Measurements from ENCODE around the gene FKBP5.
"Not testable (repeated sequence)": the region's sequence is repeated elsewhere in the genome, so short reads cannot be mapped to it uniquely, and the experiment has no call there.

FKBP5 gene

DNA sequence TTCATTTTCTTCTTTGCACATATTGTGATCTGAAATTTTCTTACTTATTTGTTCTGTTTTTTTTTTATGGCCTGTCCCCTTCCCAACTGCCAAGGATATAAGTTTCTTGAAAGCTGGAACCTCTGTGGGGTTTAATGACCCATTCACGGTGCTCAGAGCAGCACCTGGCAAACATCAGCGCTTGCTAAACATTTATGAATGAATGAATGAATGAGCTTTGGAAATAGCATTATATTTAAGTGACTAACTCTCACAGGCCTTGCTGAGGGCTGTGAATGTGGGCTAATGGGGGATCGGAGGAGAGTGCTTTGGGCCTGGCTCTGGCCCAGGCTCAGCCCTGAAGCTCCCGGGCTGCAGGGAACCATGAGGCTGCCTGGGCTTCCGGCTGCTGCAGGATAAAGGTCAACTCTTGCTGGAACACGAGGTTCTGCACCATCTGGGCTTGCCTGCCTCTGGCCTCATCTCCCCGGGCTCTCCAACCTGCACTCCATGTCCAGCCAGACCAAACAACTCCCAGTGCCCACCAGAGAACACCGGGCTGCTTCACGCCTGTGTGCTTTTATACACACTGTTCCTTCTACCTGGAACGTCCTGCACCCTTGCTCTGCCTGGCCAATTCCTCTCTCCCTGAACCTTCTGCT is 33.5 kb upstream of the FKBP5 start:
- DNase-seq = no peak

DNA sequence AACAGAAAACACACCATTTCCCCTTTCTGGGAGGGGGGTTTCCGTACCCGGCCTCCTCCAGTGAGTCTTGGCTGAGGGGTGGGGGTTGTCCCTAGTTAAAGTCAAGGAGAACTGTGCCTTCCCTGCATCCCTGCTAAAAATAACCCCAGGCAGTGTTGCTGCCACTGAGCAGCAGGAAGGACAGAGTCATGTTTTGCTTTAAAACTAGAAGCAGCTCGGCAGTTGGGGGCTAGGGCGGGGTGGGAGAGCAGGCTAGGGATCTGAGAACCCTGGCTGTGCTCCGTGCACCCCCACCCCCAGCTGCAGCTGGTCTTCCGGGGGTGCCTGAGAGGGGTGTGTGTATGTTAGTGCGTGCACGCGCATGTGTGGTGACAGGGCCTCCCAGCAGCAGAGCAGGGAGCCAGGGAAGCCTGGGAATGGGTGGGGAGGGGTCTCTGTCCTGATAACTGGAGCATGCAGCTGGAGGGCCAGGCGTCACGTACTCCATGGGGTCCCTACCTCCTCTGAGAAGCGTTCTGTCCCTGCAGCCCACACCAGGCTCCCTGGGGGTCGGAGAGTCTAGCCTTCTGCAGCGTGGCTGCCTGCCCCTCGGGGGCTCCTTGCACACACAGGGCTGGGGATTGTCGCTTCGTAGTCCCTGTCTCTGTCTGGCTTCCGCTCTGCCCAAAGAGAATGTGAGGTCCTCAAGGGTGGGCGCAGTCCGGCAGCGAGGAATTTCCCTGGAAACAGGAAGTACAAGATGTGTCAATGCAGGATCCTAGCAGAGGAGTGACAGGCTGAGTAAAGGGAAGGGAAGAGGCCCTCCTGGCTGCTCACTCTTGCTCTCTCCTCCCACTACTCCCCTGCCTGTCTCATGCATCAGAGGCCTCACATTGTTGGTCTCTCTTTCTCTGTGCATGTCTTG is 31.4 kb upstream of the FKBP5 start:
- DNase-seq = no peak

DNA sequence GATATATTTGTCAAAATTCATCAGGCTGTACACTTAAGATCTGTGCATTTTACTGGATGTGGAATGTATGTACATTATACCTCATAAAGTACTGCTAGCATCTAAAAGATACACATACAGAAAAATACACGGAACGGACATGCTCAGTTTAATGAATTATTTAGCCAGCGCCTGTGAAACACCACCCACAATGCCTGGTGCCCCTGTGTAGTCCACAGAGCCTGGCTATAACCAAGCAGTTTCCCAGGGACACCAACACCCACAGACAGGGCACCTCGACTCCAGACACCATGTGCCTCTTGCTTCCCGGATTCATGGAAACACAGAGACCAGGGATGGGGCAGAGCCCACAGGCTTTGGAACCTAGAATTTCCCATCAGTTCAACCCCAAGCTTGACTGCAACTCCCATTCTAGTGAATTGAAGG is 30.7 kb upstream of the FKBP5 start:
- no peak for DNase-seq

DNA sequence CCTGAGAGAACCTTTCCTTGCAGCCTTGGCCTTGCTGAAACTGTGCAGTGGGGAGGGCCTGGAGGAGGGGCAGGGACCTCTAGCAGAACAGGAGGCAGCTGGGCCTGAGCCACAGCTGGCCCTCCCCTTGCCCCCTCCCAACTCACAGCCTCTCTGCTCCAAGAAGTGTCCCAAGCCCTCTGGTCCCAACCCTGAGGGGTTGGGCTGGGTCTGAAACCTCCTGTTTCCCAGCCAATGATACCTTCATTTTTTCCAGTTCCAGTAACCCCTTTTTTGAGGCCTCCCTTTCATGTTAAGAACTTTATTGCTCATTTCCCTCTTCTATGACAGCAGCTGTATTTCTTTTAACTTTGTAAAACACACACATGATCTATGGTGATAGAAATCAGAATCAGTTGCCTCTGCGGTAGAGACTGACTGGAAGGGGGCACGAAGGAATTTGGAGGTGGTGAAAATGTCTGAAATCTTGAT is 30.2 kb upstream of the FKBP5 start:
- DNase-seq = no peak

DNA sequence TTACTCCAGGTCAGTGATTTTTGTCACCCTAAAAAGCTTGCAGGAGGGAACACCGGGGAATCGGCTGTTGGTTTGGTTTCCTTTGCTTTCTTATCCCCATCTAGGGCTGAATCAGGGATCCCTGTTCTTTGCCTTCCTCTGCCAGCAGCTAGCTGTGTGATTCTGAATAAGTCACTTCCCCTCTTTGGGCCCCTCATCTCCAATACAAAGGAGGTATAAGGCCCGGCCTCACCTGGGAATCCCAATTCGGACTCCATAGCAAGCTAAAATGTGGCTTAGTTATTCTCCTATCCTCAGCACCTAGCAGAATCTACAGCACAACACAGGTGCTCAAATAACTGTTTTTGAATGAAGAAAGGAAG is 29.6 kb upstream of the FKBP5 start:
- no peak for DNase-seq

DNA sequence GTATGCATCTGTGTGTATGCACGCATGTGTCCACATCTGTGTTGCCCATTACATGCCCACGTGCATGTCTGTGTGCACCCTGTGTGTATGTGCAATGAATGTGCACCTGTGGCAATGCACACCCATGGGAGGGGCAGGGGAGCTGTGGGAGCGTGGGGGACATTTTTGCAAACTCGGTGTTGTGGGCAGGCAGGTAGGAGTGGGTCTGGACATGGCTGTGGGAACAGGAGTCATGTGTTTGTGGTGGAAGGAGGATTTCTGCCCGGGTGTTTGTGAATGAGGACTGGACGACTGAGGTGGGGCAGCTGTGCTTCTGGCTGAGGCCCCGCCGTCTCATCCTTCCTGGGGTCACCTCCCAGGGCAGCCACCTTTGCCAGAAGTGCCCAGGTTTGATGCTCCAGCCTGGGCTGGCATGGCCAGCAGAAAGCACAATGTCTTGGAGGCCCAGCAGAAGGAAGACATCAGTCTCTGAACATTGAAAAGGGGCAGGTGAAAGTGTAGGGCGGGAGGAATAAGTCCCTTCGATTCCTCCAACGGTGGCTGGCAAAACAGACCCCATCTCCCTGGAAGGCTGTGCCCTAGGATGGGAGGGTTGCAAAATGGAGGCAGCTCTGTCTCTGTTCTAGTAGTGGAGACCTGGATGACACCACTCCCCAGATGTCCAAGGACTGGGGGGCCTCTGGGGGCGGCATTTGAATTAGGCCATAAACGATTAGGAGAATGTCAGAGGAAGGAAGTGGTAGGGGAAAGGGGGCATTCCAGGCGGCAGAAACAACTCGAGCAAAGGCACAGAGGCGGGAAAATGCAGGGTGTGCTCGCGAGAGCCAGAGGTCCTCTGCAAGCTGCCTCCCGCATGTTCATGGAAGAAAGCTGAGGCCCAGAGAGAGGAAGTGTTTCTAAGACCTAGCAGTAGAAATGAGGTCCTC is 29.0 kb upstream of the FKBP5 start:
- DNase-seq = no peak

DNA sequence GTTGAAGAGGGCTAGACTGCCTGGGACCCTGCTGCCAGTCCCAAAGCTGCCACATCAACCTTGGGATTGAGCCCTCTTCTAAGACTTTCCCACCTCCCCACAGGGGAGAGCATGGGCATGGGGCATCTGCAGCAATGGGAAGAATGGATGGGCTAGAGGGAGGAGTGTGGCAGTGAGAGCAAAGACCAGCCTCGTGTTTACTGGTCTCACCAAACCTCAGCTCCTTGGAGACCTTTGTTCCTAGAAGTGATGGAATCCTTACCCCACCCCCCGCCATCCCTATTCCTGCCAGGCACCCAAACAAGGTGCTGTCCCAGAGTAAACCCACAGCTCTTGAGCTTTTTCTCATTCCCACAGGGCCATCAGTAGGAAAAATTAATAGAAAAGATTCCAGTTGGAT is 28.1 kb upstream of the FKBP5 start:
- no peak for DNase-seq

DNA sequence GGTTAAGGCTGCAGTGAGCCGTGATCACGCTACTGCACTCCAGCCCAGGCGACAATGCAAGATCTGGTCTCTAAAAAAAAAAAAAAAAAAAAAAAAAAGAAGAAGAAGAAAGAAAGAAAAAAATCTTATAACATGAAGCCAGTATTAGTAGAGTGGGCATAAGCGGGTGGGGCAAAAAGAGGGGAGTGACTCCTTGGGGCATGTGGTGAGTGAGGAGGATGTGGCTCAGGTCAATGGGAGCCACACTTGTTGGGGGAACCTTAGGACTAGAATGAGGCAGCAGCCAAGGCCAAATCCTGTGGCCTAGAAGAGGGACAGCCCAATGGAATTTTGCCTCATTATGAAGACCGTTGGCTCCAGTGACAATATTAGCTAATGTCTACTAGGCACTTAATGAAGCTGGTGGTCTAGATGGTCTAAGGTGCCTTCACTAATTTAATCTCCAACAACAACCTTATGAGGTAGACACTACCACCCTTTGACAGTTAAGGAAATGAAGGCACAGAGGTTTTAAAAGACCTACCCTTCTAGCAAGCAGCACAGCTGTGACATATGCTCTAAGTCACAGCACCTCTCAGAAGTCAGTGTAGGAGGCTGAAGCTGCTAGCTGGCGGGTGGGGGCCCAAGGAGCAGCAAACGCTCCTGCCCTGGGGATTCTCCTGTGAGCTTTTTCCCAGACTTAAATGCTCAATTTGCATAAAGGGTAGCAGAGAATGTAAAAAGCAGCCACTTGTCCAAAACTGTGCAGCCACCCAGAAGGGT is 24.5 kb upstream of the FKBP5 start:
- no peak for DNase-seq

DNA sequence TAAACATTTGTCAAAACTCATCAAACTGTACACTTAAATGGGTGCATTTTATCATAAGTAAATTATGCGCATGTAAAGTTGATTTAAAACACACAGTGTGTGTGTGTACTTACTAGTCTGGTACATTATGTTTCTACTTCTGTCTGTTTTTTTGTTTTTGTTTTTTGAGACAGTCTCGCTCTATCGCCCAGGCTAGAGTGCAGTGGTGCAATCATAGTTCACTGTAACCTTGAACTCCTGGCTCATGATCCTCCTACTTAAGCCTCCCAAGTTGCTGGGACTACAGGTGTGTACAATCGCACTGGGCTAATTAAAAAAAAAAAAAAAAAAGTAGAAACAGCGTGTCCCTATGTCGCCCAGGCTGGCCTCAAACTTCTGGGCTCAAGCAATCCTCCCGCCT is 23.0 kb upstream of the FKBP5 start:
- no peak for DNase-seq

DNA sequence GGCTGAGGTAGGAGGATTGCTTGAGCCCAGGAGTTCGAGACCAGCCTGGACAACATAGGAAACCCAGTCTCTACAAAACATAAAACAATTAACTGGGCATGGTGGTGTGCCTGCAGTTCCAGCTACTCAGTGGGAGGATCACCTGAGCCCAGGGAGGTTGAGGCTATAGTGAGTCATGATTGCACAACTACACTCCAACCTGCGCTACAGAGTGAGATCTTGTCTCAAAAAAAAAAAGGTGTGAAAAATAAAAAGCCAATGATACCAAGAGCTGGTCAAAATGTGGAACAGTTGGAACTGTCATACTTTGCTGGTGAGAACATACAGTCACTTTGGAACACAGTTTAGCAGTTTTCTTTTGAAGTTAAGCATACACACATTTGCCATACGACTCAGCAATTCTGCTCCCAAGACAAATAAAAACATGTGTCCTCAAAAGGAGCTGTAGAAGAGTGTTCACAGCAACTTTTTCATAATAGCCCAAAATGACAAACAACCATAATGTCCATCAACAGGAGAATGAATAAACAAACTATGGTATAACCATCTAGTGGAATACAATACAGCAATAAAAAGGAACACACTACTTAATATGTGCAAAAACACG is 21.6 kb upstream of the FKBP5 start:
- DNase-seq = no peak

DNA sequence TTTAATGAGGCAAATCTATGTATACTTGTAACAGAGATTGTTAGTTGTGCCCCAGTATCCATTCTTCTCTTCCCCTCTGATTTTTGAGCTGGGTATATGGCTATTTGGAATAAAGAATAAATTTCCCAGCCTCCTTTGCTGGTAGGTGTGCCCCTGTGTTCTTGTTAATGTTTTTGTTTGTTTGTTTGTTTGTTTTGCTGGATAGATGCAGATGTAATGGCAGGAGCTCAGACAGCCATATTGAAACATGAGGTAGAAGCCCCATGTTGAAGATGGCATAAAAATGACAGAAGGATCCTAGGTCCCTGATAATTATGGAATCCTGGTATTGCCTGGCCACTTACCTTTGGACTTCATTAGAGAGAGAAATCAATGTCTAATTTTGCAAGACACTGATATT is 19.9 kb upstream of the FKBP5 start:
- DNase-seq = no peak

DNA sequence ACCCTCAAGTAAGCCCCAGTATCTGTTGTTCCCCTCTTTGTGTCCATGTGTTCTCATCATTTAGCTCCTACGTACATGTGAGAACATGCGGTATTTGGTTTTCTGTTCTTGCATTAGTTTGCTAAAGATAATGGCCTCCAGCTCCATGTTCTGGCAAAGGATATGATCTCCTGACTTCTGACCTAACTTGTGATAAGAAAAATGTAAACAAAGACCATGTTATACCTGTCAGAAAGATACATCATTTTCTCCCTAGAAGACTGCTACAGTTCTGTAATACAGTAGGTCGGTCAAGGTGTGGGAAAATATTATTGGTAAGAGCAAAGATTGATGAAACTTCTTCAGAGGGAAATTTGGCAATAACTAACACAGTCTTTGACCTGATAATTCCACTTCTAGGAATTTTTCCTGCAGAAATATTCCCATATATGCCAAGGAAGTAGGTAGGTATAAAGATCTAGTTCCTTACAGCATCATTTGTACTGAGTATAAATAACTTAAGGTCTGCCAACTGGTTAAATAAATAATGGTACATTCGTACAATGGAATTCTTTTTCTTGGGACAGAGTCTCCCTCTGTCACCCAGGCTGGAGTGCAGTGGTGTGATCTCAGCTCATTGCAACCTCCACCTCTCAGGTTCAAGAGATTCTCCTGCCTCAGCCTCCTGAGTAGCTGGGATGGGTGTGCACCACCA is 19.1 kb upstream of the FKBP5 start:
- no peak for DNase-seq

DNA sequence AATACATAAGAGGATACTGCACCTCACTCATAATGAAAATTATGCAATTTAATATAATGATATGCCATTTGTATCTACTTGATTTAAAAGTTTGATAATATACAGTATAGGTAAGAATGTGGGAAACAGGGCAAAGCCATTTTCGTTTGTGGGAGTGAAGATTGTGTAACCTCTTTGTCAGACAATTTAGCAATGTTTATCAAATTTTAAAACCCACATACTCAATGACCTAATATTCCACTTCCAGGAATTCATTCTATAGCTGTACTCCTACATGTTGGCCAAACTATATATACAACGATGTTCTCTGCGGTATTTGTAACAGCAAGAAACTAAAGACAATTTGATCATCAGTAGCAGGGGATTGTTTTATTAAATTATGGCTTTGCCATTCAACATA is 17.8 kb upstream of the FKBP5 start:
- DNase-seq = no peak

DNA sequence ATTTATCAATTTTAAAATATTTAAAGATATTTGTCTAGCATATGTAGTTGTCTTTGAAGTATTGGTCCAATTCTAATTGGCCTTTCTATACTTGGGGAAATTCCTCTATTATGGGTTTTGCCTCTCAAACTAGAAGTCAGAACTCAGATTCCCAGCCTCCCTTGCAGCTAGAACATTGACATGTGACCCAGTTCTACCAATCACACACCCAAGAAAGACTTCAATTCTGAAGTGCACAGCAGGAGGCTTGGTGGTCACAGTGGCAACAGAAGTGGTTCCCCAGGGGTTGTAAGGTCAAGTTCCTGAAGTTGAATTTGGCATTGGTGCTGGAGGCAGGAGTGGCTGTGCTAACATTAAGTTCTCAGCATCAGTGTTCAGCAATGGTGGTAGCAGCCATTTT is 14.8 kb upstream of the FKBP5 start:
- DNase-seq = no peak

DNA sequence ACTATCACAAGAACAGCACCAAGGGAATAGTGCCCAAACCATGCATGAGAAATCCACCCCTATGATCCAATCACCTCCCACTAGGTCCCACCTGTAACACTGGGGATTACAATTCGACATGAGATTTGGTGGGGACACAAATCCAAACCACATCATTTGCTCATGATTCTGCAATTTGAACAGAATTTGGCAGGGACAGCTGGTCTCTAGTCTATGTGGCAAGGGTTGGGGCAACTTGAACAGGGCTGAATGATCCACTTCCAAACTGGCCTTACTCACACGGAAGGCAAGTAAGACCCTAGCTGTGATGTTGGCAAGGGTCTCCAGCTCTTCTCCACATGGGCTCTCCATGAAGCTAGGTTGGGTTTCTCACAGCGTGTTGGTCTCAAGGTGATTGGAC is 10.1 kb upstream of the FKBP5 start:
- DNase-seq = no peak

DNA sequence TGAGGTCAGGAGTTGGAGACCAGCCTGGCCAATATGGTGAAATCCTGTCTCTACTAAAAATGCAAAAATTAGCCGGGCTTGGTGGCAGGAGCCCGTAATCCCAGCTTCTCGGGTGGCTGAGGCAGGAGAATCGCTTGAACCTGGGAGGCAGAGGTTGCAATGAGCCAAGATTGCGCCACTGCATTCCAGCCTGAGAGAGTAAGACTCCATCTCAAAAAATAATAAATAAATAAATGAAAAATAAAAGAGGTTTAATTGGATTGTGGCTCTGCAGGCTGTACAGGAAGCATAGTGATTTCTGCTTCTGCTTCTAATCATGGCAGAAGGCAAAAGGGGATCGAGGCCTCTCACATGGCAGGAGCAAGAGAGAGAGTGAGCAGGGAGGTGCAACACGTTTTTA is 9.7 kb upstream of the FKBP5 start:
- DNase-seq = not testable (repeated sequence)

DNA sequence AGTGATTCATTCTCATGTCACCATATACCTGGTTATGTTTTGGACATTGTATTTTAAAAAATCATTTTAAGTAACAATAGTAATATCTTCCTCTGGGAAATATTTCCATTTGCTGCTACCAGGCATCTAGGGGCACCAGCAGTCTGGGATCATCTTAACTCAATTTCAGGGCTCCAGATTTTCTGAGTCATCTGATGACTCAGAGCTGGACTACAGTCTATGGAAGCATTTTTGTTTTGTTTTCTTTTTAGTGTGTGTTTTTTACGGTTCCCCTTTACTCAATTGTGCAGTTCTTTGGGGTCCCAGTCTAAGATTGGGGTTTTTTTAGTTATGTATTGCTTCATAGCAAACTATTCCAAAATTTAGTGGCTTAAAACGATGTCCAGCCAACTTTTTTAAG is 5.7 kb upstream of the FKBP5 start:
- DNase-seq = no peak

DNA sequence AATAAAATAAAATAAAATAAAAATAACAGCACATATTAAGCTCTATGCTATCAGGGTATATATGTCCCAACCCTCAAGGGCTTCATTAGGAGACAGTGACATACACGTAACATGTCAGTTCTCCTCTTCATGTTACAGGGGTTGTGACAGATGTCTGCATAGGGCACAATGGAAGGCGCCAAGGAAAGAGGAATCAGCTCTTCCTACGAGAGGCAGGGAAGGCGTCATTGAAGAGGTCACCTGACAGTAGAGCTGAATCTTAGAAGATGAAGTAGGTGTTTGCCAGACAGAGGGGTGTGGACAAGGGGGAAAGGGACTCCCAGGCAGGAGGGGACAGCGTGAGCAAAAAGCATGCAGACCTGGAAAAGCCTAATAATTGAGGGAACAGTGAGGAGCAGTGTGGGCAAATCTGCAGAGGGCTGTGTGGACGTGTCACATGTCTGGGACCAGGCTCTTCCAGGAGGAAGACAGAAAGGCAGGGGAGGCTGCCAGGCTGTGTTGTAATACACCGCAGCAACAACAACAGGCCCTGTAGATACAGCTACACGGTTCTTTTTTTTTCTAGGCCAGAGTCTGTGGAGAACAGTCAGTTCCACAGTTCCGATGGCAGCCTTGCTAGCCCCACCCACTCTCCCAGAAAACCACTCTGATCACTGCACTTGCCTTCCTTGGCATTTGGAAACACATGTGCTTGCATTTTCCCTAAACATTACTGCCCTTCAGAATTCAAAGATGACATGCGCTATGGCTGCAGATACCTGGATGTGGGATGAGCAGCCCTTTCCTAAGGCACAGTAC is 2.5 kb upstream of the FKBP5 start:
- no peak for DNase-seq

DNA sequence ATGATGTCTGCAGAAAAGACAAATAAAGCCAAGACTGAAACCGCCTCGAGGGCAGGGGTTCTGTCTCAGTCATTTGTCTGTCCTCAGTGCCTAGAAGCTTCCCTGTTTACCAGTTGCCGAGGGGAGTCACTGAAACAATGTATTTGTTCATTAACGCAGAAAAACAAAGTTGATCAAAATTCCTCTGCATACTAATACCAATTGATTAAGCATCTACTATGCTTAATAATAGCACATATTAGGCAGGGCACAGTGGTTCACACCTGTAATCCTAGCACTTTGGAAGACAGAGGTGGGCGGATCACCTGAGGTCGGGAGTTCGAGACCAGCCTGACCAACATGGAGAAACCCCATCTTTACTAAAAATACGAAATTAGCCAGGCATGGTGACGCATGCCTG is 1.8 kb upstream of the FKBP5 start:
- no peak for DNase-seq

DNA sequence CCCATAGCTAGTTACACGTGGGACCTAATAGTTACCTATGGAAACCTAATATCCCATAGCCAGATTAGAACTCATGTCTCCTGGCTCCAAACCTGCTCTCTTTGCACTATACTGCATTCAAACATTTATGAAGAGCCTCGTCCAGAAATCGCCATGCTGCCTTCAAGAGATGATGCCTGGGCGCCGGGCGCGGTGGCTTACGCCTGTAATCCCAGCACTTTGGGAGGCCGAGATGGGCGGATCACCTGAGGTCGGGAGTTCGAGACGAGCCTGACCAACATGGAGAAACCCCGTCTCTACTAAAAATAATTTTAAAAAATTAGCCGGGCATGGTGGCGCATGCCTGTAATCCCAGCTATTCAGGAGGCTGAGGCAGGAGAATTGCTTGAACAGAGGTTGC is 1.3 kb upstream of the FKBP5 start:
- DNase-seq = not testable (repeated sequence)
